Calu3 (cell line): Measurements from ENCODE around the gene FBXW7. TPM values are rescaled to one million over a fixed set of nuclear protein-coding genes. Genes with fewer than 3 reads are reported as not detected.

ENCODE experiments used
- BruUV-seq: library from RNA; stranded (reverse); fragments of 400-500 nt; replicated peaks from 2 replicates; lab custom pipeline; 2021; lab: Mats Ljungman, UMichigan
- CTCF ChIA-PET: fragments of 300-600 bp; sonication (Branson Sonifier 250); formaldehyde crosslinking; loops from one replicate; lab custom pipeline; 2022; ENCODE audit warnings: antibody characterized with exemption; lab: Charles Lee
- DNase-seq: peaks from one replicate; pipeline ENCODE4 v3.0.0; 2022
- H3K27ac Mint-ChIP-seq: one replicate; pipeline ENCODE4 v1.8.0; 2022; ENCODE audit warnings: mixed read lengths; ENCODE audit not compliant: unreplicated experiment
- H3K27me3 Mint-ChIP-seq: one replicate; pipeline ENCODE4 v1.8.0; 2022; ENCODE audit warnings: mixed read lengths; ENCODE audit not compliant: unreplicated experiment
- H3K36me3 Mint-ChIP-seq: one replicate; pipeline ENCODE4 v1.8.0; 2022; ENCODE audit warnings: mild to moderate bottlenecking, moderate library complexity, mixed read lengths; ENCODE audit not compliant: insufficient read depth, unreplicated experiment
- H3K4me1 Mint-ChIP-seq: one replicate; pipeline ENCODE4 v1.8.0; 2022; ENCODE audit warnings: mild to moderate bottlenecking, low read depth, mixed read lengths; ENCODE audit not compliant: unreplicated experiment
- H3K4me3 Mint-ChIP-seq: one replicate; pipeline ENCODE4 v1.8.0; 2022; ENCODE audit warnings: mild to moderate bottlenecking, low read depth, moderate library complexity, mixed read lengths; ENCODE audit not compliant: unreplicated experiment
- H3K9me3 Mint-ChIP-seq: one replicate; pipeline ENCODE4 v1.8.0; 2022; ENCODE audit warnings: low read depth, mixed read lengths; ENCODE audit not compliant: unreplicated experiment
- CTCF ChIP-seq: fragments of 200-600 bp; IDR thresholded peaks from one replicate; pipeline ENCODE4 v1.8.0; 2022; ENCODE audit warnings: antibody characterized with exemption; ENCODE audit not compliant: unreplicated experiment
- intact Hi-C: fragments of 100-400 bp; cut with micrococcal nuclease; formaldehyde crosslinking; loops from one replicate; pipeline ENCODE4 v1.10.0; 2022; ENCODE audit not compliant: unreplicated experiment
- total RNA-seq: library from RNA; stranded (reverse); gene quantifications from 2 replicates; pipeline ENCODE4 v1.2.3, GENCODE V29; 2022

The FBXW7 gene
- total RNA-seq, 1 experiment from 2014 or later = 38.7 TPM

- TF ChIP-seq CTCF = no peak
- Mint-ChIP-seq H3K27me3 (no peaks in the 10 kb centered on the region), H3K9me3 (no peaks in the 10 kb centered on the region), H3K4me3 (no peak overlapping the region), H3K27ac (peak overlapping the region; percentile 24), H3K4me1 (peaks cover 42% of the 10 kb centered on the region), H3K36me3 (peaks cover 9% of the 10 kb centered on the region)
- intact Hi-C loops = loop anchor here (10.0 kb wide), 1 partner anchor 66 kb away; no protein-coding TSS in a partner anchor
- DNase-seq = no peak
- no TSS peak for BruUV-seq
- CTCF ChIA-PET = no interaction called here
These were observed 35.4 kb upstream of the FBXW7 start for GRCh38 chr4:152571296-152571695.

GRCh38 chr4:152565333-152565732, 29.4 kb upstream of the FBXW7 start:
- intact Hi-C loops = no loop called here

GRCh38 chr4:152564336-152564735, 28.4 kb upstream of the FBXW7 start:
- Mint-ChIP-seq H3K27me3 (no peaks in the 10 kb centered on the region), H3K36me3 (no peaks in the 10 kb centered on the region), H3K27ac (no peak overlapping the region), H3K4me1 (no peaks in the 10 kb centered on the region), H3K9me3 (no peaks in the 10 kb centered on the region), H3K4me3 (no peak overlapping the region)
- DNase-seq = no peak
- CTCF ChIA-PET = no interaction called here
- BruUV-seq = no TSS peak
- TF ChIP-seq CTCF = no peak
- intact Hi-C loops = no loop called here

More at GRCh38 chr4:152565333-152565732, 29.4 kb upstream of the FBXW7 start:
- Mint-ChIP-seq H3K36me3 (no peaks in the 10 kb centered on the region), H3K4me1 (no peaks in the 10 kb centered on the region), H3K27me3 (no peaks in the 10 kb centered on the region), H3K4me3 (no peak overlapping the region), H3K9me3 (no peaks in the 10 kb centered on the region), H3K27ac (no peak overlapping the region)
- CTCF ChIA-PET = no interaction called here
- no peak for DNase-seq
- TF ChIP-seq CTCF = no peak
- no TSS peak for BruUV-seq

- BruUV-seq = no TSS peak
- Mint-ChIP-seq H3K27me3 (no peaks in the 10 kb centered on the region), H3K4me1 (no peaks in the 10 kb centered on the region), H3K9me3 (no peaks in the 10 kb centered on the region), H3K36me3 (no peaks in the 10 kb centered on the region), H3K4me3 (no peak overlapping the region), H3K27ac (no peak overlapping the region)
- no peak for DNase-seq
- intact Hi-C loops = no loop called here
- CTCF ChIA-PET = interaction anchor here (0.6 kb wide), 1 partner anchor 9 kb away, joined by 4 read pairs; no protein-coding TSS in a partner anchor
- no peak for TF ChIP-seq CTCF
These were observed 27.3 kb upstream of the FBXW7 start for GRCh38 chr4:152563209-152563608.
